Choroid plexus epithelial cell (primary cell): ENCODE data around the gene DCN.

Experiments used
- DNase-seq: peaks from one replicate; pipeline ENCODE4 v3.0.0-alpha.2; 2010; ENCODE audit warnings: low read depth
- H3K4me3 ChIP-seq: 2 replicates; pipeline ENCODE4 v1.5.1; 2011; ENCODE audit warnings: low read depth, mild to moderate bottlenecking, control low read depth, low read length, moderate library complexity
- CTCF ChIP-seq: conservative IDR thresholded peaks from 2 replicates; pipeline ENCODE4 v1.5.1; 2011; ENCODE audit warnings: low read depth, mild to moderate bottlenecking, control low read depth, inconsistent platforms, low read length, moderate library complexity

DCN gene

GRCh38 chr12:91171476-91171875, 11.1 kb downstream of the DCN start:
- TF ChIP-seq CTCF: no peak
- no peak overlapping the region for H3K4me3 ChIP-seq
- no peak for DNase-seq

GRCh38 chr12:91163116-91163515, 19.5 kb downstream of the DCN start:
- H3K4me3 ChIP-seq: no peak overlapping the region
- TF ChIP-seq CTCF: no peak
- no peak for DNase-seq

- no peak overlapping the region for H3K4me3 ChIP-seq
- no peak for DNase-seq
- TF ChIP-seq CTCF: no peak
Measured at GRCh38 chr12:91161009-91161408, 21.6 kb downstream of the DCN start.

GRCh38 chr12:91155990-91156389, 26.6 kb downstream of the DCN start:
- TF ChIP-seq CTCF: no peak
- DNase-seq: no peak
- no peak overlapping the region for H3K4me3 ChIP-seq

- DNase-seq: no peak
- no peak for TF ChIP-seq CTCF
- no peak overlapping the region for H3K4me3 ChIP-seq
Measured at GRCh38 chr12:91154131-91154530, 28.5 kb downstream of the DCN start.

GRCh38 chr12:91144053-91144452, 38.6 kb downstream of the DCN start:
- H3K4me3 ChIP-seq: no peak overlapping the region
- peak; percentile 13 for DNase-seq
- TF ChIP-seq CTCF: no peak

- no peak overlapping the region for H3K4me3 ChIP-seq
- DNase-seq: no peak
- TF ChIP-seq CTCF: no peak
Measured at GRCh38 chr12:91143206-91143605, 39.4 kb downstream of the DCN start.
